ENCODE data around the gene RAMACL. TPM values are rescaled to one million over a fixed set of nuclear protein-coding genes. Genes with fewer than 3 reads are reported as not detected.

Gene RAMACL
- total RNA-seq, 1 experiment from 2014 or later, result 0.77 TPM

DNA sequence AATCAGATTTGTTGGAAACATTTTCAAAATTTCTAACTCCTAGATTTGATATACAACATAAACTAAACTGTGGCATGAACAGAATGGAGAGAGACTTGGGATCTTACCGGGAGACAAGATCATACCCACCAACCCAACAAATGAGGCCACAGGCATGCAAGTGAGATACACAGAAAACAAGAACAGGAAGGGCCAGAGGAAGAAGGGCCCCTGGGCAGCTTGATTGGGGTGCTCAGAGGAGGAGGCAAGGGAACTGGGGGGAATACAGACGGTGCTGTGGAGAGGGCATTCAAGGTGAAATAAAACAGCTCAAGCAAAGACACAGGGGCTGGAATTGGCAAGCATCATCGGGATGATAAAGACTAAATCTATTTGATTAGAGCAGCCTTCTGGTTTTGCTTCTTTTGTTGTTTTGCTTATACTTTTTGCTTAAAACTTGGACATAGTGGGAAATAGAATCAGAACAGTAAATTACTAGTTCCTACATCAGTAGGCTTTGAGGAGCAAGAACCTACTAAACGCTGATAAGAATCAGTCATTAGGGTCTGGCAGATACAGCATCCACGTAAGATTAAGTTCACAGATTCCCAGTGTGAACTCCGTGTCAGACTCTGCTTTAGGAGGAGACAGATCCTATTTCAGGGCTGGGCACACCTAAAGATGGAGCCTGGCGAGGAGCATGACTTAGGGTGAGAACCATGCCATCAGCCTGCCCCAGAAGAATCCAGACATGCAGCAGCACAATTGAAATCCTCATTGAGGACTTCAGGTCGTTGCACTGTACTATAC is 3.5 kb upstream of the RAMACL start:
- Histone ChIP-seq H3K27me3 (replicated peaks; ENCODE audit: insufficient read depth, low read depth, low read length, poor library complexity) (no peaks in the 10 kb centered on the region), H3K27ac (ENCODE audit: low read depth, low read length, poor library complexity, severe bottlenecking) (peak overlapping the region; percentile 3), H3K9me3 (ENCODE audit: low read depth, low read length, poor library complexity, severe bottlenecking) (no peaks in the 10 kb centered on the region), H3K4me3 (ENCODE audit: low read depth, low read length, poor library complexity, severe bottlenecking) (no peak overlapping the region), H3K36me3 (ENCODE audit: insufficient read depth, low read length, poor library complexity, severe bottlenecking) (no peaks in the 10 kb centered on the region), H3K4me1 (ENCODE audit: insufficient read depth, low read length, poor library complexity, severe bottlenecking) (peaks cover 35% of the 10 kb centered on the region)
- BruUV-seq (replicated peaks), result no TSS peak
- POLR2A ChIA-PET (ENCODE audit: low non-redundant PET), result no interaction called here
- TF ChIP-seq, protein P1, sequence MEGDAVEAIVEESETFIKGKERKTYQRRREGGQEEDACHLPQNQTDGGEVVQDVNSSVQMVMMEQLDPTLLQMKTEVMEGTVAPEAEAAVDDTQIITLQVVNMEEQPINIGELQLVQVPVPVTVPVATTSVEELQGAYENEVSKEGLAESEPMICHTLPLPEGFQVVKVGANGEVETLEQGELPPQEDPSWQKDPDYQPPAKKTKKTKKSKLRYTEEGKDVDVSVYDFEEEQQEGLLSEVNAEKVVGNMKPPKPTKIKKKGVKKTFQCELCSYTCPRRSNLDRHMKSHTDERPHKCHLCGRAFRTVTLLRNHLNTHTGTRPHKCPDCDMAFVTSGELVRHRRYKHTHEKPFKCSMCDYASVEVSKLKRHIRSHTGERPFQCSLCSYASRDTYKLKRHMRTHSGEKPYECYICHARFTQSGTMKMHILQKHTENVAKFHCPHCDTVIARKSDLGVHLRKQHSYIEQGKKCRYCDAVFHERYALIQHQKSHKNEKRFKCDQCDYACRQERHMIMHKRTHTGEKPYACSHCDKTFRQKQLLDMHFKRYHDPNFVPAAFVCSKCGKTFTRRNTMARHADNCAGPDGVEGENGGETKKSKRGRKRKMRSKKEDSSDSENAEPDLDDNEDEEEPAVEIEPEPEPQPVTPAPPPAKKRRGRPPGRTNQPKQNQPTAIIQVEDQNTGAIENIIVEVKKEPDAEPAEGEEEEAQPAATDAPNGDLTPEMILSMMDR (conservative IDR thresholded peaks at IDR 0.05; ENCODE audit: low read depth, low read length), result no peak
- no peak for TF ChIP-seq EZH2 (IDR thresholded peaks at IDR 0.05; ENCODE audit: borderline replicate concordance, low read depth, low read length, poor library complexity, severe bottlenecking)
- no peak for DNase-seq (ENCODE audit: low spot score)
- intact Hi-C loops (cut with micrococcal nuclease; ENCODE audit: unreplicated experiment), result loop anchor here (5.0 kb wide), 2 partner anchors 37 to 147 kb away; partner anchors contain the start of gene RPS6KA2
- CTCF ChIA-PET, result no interaction called here

DNA sequence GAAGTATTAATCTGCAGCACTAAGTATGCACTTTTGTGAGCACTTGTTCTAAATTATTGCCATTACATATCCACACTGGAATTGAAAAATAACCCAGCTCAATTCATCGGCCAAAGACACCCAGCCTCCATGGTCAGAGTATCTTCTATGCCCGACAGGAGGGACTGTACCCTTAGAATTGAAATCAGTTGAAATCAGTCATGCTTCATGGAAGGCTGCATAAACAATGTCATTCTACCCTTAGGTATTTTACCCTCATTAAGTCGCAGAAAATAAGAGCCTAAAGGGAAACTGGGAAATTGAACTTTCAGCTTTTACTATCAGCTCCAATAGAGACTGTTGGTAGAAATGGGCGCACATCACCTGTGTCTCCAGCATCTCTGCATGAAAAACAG is 2.9 kb upstream of the RAMACL start:
- intact Hi-C loops (cut with micrococcal nuclease; ENCODE audit: unreplicated experiment), result loop anchor here (5.0 kb wide), 2 partner anchors 38 to 148 kb away; partner anchors contain the start of gene RPS6KA2
- Histone ChIP-seq H3K27me3 (replicated peaks; ENCODE audit: insufficient read depth, low read depth, low read length, poor library complexity) (no peaks in the 10 kb centered on the region), H3K9me3 (ENCODE audit: low read depth, low read length, poor library complexity, severe bottlenecking) (no peaks in the 10 kb centered on the region), H3K4me3 (ENCODE audit: low read depth, low read length, poor library complexity, severe bottlenecking) (no peak overlapping the region), H3K27ac (ENCODE audit: low read depth, low read length, poor library complexity, severe bottlenecking) (peak overlapping the region; percentile 3), H3K36me3 (ENCODE audit: insufficient read depth, low read length, poor library complexity, severe bottlenecking) (no peaks in the 10 kb centered on the region), H3K4me1 (ENCODE audit: insufficient read depth, low read length, poor library complexity, severe bottlenecking) (peaks cover 41% of the 10 kb centered on the region)
- no TSS peak for BruUV-seq (replicated peaks)
- CTCF ChIA-PET, result no interaction called here
- no peak for DNase-seq (ENCODE audit: low spot score)
- POLR2A ChIA-PET (ENCODE audit: low non-redundant PET), result no interaction called here
- TF ChIP-seq, protein P1 (conservative IDR thresholded peaks at IDR 0.05; ENCODE audit: low read depth, low read length), result no peak
- TF ChIP-seq EZH2 (IDR thresholded peaks at IDR 0.05; ENCODE audit: borderline replicate concordance, low read depth, low read length, poor library complexity, severe bottlenecking), result no peak

DNA sequence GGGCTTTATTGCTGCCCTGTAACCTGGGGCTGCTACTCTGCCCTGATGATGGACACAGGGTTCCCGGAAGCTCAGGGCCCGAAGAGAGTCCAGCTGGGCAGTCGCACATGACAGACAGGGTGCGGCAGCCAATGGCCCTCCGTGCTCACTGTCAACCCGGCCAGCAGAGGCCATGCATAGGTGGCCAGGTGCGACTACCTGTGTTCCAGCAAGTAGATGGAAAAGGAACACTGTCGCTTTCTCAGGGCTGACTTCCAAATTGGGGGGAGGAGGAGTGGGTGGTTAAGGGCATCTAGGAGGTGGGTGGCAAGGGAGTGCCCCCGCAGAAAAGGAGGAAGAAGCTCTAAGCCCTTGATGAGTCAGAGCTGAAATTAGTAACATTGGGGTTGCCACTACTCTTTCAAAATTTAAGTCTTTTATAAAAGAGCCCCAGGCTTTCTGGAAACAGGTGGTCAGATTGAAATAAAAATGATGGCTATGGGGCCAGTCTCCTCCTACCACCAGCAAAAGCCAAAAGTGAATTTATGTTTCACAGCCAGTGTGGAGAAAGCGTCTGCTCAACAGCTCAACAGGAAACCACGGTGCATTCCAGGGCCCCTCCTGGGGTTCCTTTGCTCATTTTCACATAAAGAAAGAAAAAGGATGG is 2.3 kb upstream of the RAMACL start:
- Histone ChIP-seq H3K36me3 (ENCODE audit: insufficient read depth, low read length, poor library complexity, severe bottlenecking) (no peaks in the 10 kb centered on the region), H3K27ac (ENCODE audit: low read depth, low read length, poor library complexity, severe bottlenecking) (no peak overlapping the region), H3K27me3 (replicated peaks; ENCODE audit: insufficient read depth, low read depth, low read length, poor library complexity) (no peaks in the 10 kb centered on the region), H3K4me1 (ENCODE audit: insufficient read depth, low read length, poor library complexity, severe bottlenecking) (peaks cover 41% of the 10 kb centered on the region), H3K4me3 (ENCODE audit: low read depth, low read length, poor library complexity, severe bottlenecking) (no peak overlapping the region), H3K9me3 (ENCODE audit: low read depth, low read length, poor library complexity, severe bottlenecking) (no peaks in the 10 kb centered on the region)
- TF ChIP-seq EZH2 (IDR thresholded peaks at IDR 0.05; ENCODE audit: borderline replicate concordance, low read depth, low read length, poor library complexity, severe bottlenecking), result no peak
- TF ChIP-seq, protein P1 (conservative IDR thresholded peaks at IDR 0.05; ENCODE audit: low read depth, low read length), result no peak
- POLR2A ChIA-PET (ENCODE audit: low non-redundant PET), result no interaction called here
- CTCF ChIA-PET, result no interaction called here
- BruUV-seq (replicated peaks), result no TSS peak
- peak; percentile 94 for DNase-seq (ENCODE audit: low spot score)
- intact Hi-C loops (cut with micrococcal nuclease; ENCODE audit: unreplicated experiment), result loop anchor here (5.0 kb wide), 2 partner anchors 38 to 148 kb away; partner anchors contain the start of gene RPS6KA2

All from A673 (cell line).